Endothelial cell of umbilical vein (primary cell): ENCODE data around the gene FOXA1.

Experiments used
- EZH2 ChIP-seq: IDR thresholded peaks from 2 replicates; pipeline ENCODE4 v1.6.1; 2012; ENCODE audit warnings: borderline replicate concordance, low read depth, mild to moderate bottlenecking, moderate library complexity, low read length, inconsistent platforms; ENCODE audit not compliant: severe bottlenecking
- FOS ChIP-seq: IDR thresholded peaks from 2 replicates; pipeline ENCODE4 v1.6.1; 2011; ENCODE audit warnings: mild to moderate bottlenecking, low read length, moderate library complexity, borderline replicate concordance; ENCODE audit not compliant: insufficient read depth
- GATA2 ChIP-seq: IDR thresholded peaks from 2 replicates; pipeline ENCODE4 v1.7.0; 2011; ENCODE audit warnings: low read depth, mild to moderate bottlenecking, moderate library complexity, mixed read lengths, low read length; ENCODE audit not compliant: insufficient read length, insufficient read depth
- JUN ChIP-seq: IDR thresholded peaks from 2 replicates; pipeline ENCODE4 v1.6.1; 2011; ENCODE audit warnings: borderline replicate concordance, low read depth; ENCODE audit not compliant: insufficient read length, insufficient read depth
- POLR2A ChIP-seq: IDR thresholded peaks from 2 replicates; pipeline ENCODE4 v1.6.1; 2012; ENCODE audit warnings: low read depth, mild to moderate bottlenecking, control low read depth, low read length
- POLR2AphosphoS5 ChIP-seq: IDR thresholded peaks from 2 replicates; pipeline ENCODE4 v1.6.1; 2012; ENCODE audit warnings: low read depth, mild to moderate bottlenecking, control low read depth, low read length, moderate library complexity; ENCODE audit not compliant: insufficient read depth
- TF ChIP-seq, protein P1 (sequence below), 2 donors: IDR thresholded peaks; 1 replicate in 1 of 2; 2 replicates in 1 of 2; pipeline ENCODE4 v1.5.1; 2011; ENCODE audit warnings: low read length in 2 of 2, mild to moderate bottlenecking in 2 of 2, moderate library complexity in 2 of 2, control low read depth in 1 of 2, inconsistent platforms in 1 of 2, low read depth in 1 of 2; ENCODE audit not compliant: insufficient read depth in 1 of 2; ENCODE audit errors: extremely low read depth in 1 of 2

DNA sequence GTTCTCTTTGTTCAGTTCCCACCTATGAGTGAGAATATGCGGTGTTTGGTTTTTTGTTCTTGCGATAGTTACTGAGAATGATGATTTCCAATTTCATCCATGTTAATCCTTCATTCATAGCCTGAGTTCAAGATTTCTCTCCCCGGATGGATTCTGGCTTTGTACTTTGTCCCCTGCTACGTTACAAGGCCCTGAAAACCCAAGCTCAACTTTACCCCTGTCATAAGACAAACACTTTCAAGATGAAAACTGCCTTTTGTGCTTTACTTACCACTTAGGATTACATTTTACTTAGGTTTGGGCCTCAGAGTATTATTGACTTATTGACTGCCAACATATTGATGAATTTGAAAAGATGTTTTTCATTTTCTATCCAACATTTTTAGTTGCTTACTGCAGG is 36.3 kb downstream of the FOXA1 start:
- TF ChIP-seq, protein P1, sequence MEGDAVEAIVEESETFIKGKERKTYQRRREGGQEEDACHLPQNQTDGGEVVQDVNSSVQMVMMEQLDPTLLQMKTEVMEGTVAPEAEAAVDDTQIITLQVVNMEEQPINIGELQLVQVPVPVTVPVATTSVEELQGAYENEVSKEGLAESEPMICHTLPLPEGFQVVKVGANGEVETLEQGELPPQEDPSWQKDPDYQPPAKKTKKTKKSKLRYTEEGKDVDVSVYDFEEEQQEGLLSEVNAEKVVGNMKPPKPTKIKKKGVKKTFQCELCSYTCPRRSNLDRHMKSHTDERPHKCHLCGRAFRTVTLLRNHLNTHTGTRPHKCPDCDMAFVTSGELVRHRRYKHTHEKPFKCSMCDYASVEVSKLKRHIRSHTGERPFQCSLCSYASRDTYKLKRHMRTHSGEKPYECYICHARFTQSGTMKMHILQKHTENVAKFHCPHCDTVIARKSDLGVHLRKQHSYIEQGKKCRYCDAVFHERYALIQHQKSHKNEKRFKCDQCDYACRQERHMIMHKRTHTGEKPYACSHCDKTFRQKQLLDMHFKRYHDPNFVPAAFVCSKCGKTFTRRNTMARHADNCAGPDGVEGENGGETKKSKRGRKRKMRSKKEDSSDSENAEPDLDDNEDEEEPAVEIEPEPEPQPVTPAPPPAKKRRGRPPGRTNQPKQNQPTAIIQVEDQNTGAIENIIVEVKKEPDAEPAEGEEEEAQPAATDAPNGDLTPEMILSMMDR (IDR thresholded peaks at IDR 0.05; ENCODE audit: extremely low read depth in 1 of 2, insufficient read depth in 1 of 2, low read depth in 1 of 2, low read length in 2 of 2), result no peak
- TF ChIP-seq EZH2 (no peak), POLR2A (no peak), GATA2 (no peak), JUN (no peak), FOS (no peak), POLR2AphosphoS5 (no peak)
